ENCODE data around the gene TMEM259.

Gene TMEM259

DNA sequence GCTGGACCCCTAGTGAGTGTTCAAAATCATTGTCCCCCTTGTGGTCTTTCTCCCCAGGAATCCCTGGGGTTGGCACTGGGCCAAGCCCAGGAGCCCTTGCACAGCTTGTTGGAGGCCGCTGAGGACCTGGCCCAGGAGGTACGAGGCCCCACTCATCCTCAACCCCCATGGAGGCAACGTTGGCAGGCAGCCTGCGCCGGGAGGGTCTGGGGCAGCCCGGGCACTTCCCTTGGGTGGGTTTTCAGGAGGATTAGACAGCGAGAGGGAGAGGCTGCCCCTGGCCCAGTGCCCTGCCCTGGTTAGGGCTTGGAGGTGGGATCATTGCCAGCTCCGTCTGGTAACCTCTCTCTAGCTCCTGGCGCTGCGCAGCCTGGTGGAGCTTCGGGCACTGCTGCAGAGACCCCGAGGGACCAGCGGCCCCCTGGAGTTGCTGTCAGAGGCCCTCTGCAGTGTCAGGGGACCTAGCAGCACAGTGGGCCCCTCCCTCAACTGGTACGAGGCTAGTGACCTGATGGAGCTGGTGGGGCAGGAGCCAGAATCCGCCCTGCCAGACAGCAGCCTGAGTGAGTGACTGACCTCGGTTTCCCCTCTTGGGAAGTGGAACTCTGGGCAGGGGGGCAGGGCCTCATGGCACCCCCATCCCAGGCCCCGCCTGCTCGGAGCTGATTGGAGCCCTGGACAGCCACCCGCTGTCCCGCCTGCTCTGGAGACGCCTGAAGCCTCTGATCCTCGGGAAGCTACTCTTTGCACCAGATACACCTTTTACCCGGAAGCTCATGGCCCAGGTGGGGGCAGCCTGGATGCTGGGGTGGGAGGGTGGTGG, 22.0 kb upstream of the TMEM259 start:
- H3K4me3 ChIP-seq (ENCODE audit: low read depth, low read length) = no peak overlapping the region
- TF ChIP-seq, protein P1, sequence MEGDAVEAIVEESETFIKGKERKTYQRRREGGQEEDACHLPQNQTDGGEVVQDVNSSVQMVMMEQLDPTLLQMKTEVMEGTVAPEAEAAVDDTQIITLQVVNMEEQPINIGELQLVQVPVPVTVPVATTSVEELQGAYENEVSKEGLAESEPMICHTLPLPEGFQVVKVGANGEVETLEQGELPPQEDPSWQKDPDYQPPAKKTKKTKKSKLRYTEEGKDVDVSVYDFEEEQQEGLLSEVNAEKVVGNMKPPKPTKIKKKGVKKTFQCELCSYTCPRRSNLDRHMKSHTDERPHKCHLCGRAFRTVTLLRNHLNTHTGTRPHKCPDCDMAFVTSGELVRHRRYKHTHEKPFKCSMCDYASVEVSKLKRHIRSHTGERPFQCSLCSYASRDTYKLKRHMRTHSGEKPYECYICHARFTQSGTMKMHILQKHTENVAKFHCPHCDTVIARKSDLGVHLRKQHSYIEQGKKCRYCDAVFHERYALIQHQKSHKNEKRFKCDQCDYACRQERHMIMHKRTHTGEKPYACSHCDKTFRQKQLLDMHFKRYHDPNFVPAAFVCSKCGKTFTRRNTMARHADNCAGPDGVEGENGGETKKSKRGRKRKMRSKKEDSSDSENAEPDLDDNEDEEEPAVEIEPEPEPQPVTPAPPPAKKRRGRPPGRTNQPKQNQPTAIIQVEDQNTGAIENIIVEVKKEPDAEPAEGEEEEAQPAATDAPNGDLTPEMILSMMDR (IDR thresholded peaks at IDR 0.05; ENCODE audit: insufficient read depth, low read depth, low read length, missing control alignments) = no peak
- DNase-seq (ENCODE audit: low read depth) = no peak

DNA sequence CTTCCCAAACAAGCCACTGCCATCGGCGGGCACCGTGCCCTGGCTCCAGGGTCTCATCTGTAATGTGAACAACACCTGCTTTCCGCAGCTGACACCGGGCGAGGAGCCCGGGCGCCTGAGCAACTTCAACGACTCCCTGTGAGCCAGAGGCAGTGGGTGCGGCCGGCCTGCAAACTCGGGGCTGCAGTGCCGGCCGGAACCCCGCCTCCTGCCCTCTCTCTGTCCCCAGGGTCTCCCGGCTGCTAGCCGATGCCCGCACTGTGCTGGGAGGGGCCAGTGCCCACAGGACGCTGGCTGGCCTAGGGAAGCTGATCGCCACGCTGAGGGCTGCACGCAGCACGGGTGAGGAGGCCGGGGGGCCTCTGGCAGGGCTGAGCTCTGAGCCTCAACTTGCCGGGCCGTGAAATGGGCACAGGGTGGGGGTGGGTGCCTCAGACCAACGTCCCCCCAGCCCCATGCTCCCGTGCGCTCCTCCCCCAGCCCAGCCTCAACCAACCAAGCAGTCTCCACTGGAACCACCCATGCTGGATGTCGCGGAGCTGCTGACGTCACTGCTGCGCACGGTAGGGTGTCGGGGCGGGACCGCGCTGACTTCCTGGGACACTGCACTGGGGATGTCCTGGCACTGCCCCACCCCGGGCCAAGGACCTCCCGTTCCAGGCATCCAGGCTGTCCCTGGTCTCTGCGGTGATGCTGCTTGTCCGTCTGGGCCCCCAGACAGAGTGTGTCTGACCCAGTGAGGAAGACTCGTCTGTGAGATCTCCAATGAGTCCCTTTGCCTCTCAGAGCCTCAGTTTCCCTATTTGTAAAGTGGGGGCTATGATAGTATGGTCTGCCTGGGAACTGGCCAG, 21.1 kb upstream of the TMEM259 start:
- H3K4me3 ChIP-seq (ENCODE audit: low read depth, low read length) = no peak overlapping the region
- TF ChIP-seq, protein P1 (IDR thresholded peaks at IDR 0.05; ENCODE audit: insufficient read depth, low read depth, low read length, missing control alignments) = no peak
- DNase-seq (ENCODE audit: low read depth) = no peak

- H3K4me3 ChIP-seq (ENCODE audit: low read depth, low read length) = peak overlapping the region; percentile 73
- DNase-seq (ENCODE audit: low read depth) = no peak
- TF ChIP-seq, protein P1 (IDR thresholded peaks at IDR 0.05; ENCODE audit: insufficient read depth, low read depth, low read length, missing control alignments) = no peak
These were observed 20.4 kb upstream of the TMEM259 start for GRCh38 chr19:1041272-1041834.

GRCh38 chr19:1040476-1041271, 19.8 kb upstream of the TMEM259 start:
- H3K4me3 ChIP-seq (ENCODE audit: low read depth, low read length) = peak overlapping the region; percentile 73
- TF ChIP-seq, protein P1 (IDR thresholded peaks at IDR 0.05; ENCODE audit: insufficient read depth, low read depth, low read length, missing control alignments) = no peak
- DNase-seq (ENCODE audit: low read depth) = peak; percentile 98

DNA sequence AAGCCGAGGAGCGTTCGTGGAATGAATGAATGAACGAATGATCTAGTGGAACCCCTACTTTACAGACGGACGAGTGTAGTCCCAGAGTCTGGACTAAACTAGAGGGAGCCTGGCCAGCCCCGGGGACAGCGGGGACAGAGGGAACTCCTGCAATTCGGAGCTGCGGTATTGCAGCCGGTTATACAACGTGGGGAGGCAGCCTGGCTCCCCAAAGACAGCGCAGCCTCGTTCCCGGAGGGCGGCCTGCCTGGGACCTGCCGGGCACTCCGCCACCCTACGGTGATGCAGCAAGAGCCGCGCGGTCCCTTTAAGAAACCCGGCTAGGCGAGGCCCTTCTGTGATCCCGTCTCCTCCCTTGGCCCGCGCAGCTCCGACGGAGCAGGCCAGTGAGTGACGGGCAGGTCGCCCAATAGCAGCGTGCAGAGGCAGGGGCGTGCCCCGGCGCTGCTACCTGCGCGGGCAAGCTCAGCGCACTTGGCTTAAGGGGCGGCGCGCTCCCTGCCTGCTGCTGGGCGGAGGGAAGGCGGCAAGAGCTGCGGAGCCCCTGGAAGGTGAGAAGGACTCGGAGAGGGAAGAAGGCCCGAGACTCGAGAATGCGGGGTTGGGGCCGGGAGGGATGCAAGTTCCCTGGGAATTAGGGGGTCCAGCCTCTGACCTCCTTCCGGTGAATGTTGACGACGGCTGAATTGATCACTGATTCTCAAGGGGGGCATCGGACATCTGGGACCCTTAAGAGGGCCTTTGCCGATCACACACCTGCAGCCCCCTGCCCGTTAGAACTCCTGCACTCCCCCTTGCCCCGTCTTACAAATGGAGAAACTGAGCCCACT, 18.9 kb upstream of the TMEM259 start, which contains the start of gene ABCA7:
Gene ABCA7 (plus strand): TSS at position 462 of the 830 bp plus-strand sequence. CDS start 1,255 bp downstream, outside the sequence.
- DNase-seq (ENCODE audit: low read depth) = peak; percentile 100
- H3K4me3 ChIP-seq (ENCODE audit: low read depth, low read length) = peak within 1 kb of the TSS; percentile 73
- TF ChIP-seq, protein P1 (IDR thresholded peaks at IDR 0.05; ENCODE audit: insufficient read depth, low read depth, low read length, missing control alignments) = no peak
